B cell (primary cell): ENCODE results near the gene STEAP4.

Experiments used
- CTCF ChIP-seq: fragments of 200-600 bp; IDR thresholded peaks from one replicate; pipeline ENCODE4 v1.8.0; 2022; ENCODE audit warnings: antibody characterized with exemption, mild to moderate bottlenecking
- EZH2 ChIP-seq: IDR thresholded peaks from 2 replicates; pipeline ENCODE4 v1.6.1; 2012; ENCODE audit warnings: borderline replicate concordance, low read depth, mild to moderate bottlenecking, moderate library complexity, low read length; ENCODE audit not compliant: insufficient read depth, poor library complexity, severe bottlenecking

GRCh38 chr7:88312061-88312663 lies 5.5 kb upstream of the STEAP4 start:
- no peak for TF ChIP-seq CTCF
- no peak for TF ChIP-seq EZH2
